G401 (cell line): ENCODE data around the gene SLC39A9. TPM values are rescaled to one million over a fixed set of nuclear protein-coding genes. Genes with fewer than 3 reads are reported as not detected.
"Not testable (repeated sequence)": the region's sequence is repeated elsewhere in the genome, so short reads cannot be mapped to it uniquely, and the experiment has no call there.

Experiments used
- DNase-seq: peaks from one replicate; pipeline ENCODE4 v3.0.0-alpha.2; 2015; ENCODE audit warnings: low spot score
- in situ Hi-C: cut with HindIII; loops from 2 replicates; pipeline ENCODE4 v1.10.0; 2016; ENCODE audit warnings: low sequenced_read_pairs, mixed read lengths
- total RNA-seq: library from RNA; depleted of rRNA; stranded (reverse); fragments of >200 nt; shearing (Covaris generic); gene quantifications from 2 replicates; pipeline ENCODE4 v1.2.3, GENCODE V29; 2014

The SLC39A9 gene
- total RNA-seq, 1 experiment from 2014 or later, result 72.7 TPM

DNA sequence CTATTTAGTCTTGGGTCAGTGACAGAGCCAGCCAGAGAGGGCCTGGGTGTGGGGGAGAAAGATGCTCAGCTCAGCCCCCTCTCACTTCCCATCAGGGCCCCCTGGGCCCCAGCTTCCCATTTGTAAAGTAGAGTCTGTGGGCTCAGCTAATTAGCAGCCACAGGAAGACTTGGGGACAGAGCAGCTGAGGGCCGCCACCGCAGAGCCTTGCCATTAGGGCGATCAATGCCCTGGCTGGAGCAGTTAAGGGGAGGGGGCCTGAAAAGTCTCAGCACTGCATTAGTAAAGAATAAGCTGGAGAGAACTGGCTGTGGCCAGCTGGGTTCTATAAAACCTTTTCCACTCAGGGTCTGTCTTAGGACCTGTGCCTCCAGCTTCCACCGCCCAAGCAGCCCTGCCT lies 88.7 kb downstream of the SLC39A9 start:
- no peak for DNase-seq
- in situ Hi-C loops, result no loop called here

- in situ Hi-C loops, result no loop called here
- no peak for DNase-seq
These were observed 89.3 kb downstream of the SLC39A9 start for GRCh38 chr14:69487771-69488170.

GRCh38 chr14:69489495-69489894 lies 91.0 kb downstream of the SLC39A9 start:
- DNase-seq, result no peak
- in situ Hi-C loops, result no loop called here

DNA sequence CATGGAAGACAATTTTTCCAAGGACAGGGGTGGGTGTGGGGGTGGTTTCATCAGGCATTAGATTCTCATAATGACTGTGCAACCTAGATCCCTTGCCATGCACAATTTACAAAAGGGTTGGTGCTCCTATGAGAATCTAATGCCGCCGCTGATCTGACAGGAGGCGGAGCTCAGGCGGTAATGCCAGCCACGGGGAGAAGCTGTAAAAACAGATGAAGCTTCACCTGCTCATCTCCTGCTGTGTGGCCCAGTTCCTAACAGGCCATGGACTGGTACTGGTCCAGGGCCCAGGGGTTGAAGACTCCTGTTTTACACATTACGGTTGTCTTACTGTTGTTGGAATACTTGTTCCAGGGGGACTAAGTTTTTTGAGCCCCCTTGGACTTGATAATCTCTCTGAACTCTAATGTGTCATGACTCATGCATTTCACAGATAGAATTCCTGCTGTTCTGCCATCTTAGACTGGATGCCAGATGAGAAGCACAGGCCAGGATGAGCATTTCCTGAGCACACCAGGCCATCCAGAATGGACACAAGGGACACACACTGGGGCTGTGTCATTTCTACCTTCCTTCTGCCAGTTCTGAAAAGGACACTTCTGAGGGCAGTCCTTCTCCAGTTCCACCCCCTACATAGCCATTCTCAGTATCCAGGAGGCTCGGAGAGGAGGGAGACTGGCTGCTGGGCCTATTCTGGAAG lies 91.9 kb downstream of the SLC39A9 start:
- peak; percentile 51 for DNase-seq
- in situ Hi-C loops, result no loop called here

DNA sequence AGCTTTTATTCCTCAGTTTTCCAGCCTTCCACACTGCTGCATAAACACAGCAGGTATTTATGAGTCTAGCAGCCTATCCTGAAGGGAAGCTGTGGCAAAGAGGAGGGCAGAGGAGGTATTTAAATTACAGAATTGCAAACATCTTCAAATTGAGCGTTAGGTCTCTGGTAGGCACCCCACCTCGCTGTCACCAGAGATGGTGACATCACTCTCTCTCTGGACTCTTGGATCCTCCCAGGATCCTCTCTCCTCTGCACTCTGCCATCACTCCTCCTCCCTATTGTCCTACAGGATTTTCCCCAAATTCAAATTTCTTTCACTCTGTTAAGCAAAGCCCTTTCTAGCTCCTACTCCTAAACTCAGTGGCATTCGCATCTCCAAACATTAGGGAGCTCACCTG lies 92.7 kb downstream of the SLC39A9 start:
- in situ Hi-C loops, result no loop called here
- no peak for DNase-seq

DNA sequence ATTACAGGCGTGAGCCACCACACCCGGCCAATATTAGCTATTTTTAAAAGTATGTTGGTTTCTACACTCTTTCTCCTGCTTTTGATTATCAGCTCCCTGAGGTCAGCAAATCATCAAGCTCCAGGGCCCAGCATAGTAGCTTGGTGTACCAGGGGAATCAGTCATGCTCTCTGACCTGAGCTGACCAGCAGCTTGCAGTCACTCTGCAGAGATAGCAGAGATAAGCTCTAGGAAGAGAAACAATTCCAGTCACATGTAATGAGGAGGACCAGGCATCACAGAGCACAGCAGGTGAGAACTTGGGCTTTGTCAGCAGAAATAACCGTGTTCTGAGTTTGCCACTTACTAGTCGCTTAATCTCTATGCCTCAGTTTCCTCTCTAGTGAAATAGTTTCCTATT lies 94.5 kb downstream of the SLC39A9 start:
- DNase-seq, result no peak
- in situ Hi-C loops, result no loop called here

- in situ Hi-C loops, result no loop called here
- peak; percentile 58 for DNase-seq
These were observed 95.3 kb downstream of the SLC39A9 start for GRCh38 chr14:69493791-69494190.

GRCh38 chr14:69495341-69495921 lies 96.9 kb downstream of the SLC39A9 start:
- DNase-seq, result no peak
- in situ Hi-C loops, result no loop called here

DNA sequence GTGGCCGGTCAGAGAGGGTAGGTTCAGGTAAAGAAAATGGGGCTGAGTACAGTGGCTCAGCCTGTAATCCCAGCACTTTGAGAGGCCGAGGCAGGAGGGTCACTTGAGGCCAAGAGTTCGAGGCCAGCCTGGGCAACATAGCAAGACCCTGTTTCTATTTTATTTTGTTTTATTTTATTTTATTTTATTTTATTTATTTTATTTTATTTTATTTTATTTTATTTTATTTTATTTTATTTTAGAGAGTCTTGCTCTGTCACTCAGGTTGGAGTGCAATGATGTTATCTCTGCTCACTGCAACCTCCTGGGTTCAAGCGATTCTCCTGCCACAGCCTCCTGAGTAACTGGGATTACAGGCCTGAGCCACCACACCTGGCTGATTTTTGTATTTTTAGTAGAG lies 99.4 kb downstream of the SLC39A9 start:
- in situ Hi-C loops, DNase-seq: not testable (repeated sequence)

GRCh38 chr14:69498286-69498685 lies 99.8 kb downstream of the SLC39A9 start:
- in situ Hi-C loops, result not testable (repeated sequence)

GRCh38 chr14:69499436-69499835 lies 100.9 kb downstream of the SLC39A9 start:
- DNase-seq, result no peak
- in situ Hi-C loops, result no loop called here

More at GRCh38 chr14:69498286-69498685, 99.8 kb downstream of the SLC39A9 start:
- not testable (repeated sequence) for DNase-seq

- in situ Hi-C loops, result no loop called here
- no peak for DNase-seq
These were observed 101.6 kb downstream of the SLC39A9 start for GRCh38 chr14:69500096-69500495.

DNA sequence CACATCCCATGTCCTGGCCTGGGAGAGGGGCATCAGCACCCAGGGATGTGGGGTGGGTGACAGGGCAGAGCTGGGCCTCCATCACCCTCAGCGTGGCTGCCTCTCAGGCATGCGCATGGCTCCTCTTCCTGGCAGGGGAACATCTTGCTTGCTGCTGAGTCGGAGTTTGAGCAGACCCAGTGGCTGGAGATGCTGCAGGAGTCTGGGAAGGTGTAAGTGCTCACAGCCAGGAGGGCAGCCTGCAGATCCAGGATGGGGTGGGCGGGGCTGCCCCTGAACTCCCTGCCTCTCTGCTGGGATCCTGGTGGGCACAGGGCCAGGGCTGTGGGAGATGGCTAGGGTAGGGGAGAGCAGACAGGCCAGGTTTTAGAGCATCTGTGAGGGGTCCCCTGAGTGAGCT lies 102.2 kb downstream of the SLC39A9 start:
- peak; percentile 32 for DNase-seq

GRCh38 chr14:69501423-69501838 lies 102.9 kb downstream of the SLC39A9 start:
- in situ Hi-C loops, result no loop called here
- peak; percentile 82 for DNase-seq

More for the DNA sequence above, 102.2 kb downstream of the SLC39A9 start:
- in situ Hi-C loops, result no loop called here

GRCh38 chr14:69504775-69505174 lies 106.3 kb downstream of the SLC39A9 start:
- in situ Hi-C loops, result no loop called here
- peak; percentile 82 for DNase-seq

DNA sequence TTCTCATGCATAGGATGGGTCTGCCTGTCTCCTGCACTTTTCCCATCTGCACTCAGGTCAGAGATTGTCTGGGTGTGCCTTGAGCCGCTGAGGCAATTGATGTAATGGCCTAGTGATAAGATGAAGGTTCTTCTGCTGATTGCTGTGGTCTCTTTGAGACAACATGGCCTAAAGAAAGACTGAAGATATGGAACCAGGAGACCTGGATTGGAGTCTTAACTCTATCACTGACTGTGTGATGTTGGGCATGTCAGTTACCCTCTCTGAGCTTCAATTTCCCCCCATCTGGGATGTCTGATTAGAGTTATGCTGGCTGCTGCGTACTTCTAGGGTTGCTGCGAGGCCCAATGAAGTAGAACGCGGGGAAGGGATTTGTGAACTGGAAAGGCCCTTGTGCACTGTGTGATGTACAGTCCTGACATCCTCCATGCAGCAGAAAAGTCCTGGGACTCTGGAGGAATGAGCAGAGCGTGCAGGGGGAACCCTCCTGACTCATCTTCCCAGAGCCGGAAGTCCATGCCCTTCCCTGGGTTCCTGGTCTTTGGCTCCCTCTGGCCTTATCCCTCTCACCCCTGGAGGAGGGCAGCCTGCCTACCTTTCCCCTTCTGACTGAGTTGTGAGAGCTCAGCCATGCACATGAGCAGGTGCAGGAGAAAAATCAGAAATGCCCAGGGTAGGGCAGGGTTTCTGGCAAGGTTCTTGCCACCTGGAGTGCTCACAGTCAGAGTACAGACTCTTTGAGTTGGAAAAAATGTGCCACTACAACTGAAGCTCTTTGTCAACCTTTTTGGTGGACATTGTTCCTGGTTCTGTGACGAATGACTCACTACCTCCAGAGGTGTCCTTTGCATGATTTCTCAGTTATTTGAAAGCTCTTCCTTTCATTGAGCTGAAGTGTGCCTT lies 107.1 kb downstream of the SLC39A9 start:
- in situ Hi-C loops, result no loop called here
- no peak for DNase-seq

DNA sequence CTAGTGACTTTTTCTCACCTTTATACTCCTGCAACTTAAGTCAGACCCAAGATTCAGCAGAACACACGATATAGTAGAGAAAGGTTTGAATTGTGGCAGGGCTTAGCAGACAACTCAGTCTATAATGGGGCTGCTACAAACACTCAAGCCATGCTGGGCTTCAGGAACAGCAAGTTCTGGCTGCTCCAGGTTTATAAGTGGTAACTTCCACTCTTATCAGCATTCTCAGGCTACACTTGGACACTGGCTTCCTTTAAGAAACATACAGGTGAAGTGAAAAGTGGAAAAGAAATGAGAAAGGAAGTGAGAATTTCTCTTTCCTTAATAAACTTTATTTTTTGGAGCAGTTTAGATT lies 107.7 kb downstream of the SLC39A9 start:
- no peak for DNase-seq
- in situ Hi-C loops, result no loop called here
